Activated T-helper 9 cell treated with anti-CD3 and anti-CD28 coated beads, Interleukin-2, amount 50 U/mL, for 16 hours (primary cell): Measurements from ENCODE around the gene CYB5R3.
A peak's percentile ranks its signal among the peaks of the same experiment; 100 is the strongest.
"Not testable (repeated sequence)": the region's sequence is repeated elsewhere in the genome, so short reads cannot be mapped to it uniquely, and the experiment has no call there.

Experiments
- DNase-seq: peaks from one replicate; pipeline ENCODE4 v3.0.0-alpha.2; 2020; ENCODE audit warnings: low read depth

Gene CYB5R3

GRCh38 chr22:42623756-42624441 lies 25.3 kb downstream of the CYB5R3 start:
- DNase-seq: no peak

- no peak for DNase-seq
These were observed 25.9 kb downstream of the CYB5R3 start for GRCh38 chr22:42623301-42623751.

GRCh38 chr22:42622061-42622710 lies 27.0 kb downstream of the CYB5R3 start:
- DNase-seq: no peak

- DNase-seq: peak; percentile 33
These were observed 27.6 kb downstream of the CYB5R3 start for GRCh38 chr22:42621505-42622002.

- DNase-seq: no peak
These were observed 29.1 kb downstream of the CYB5R3 start for GRCh38 chr22:42620084-42620483.

- no peak for DNase-seq
These were observed 29.7 kb downstream of the CYB5R3 start for GRCh38 chr22:42619261-42620063.

- no peak for DNase-seq
These were observed 31.8 kb downstream of the CYB5R3 start for GRCh38 chr22:42617155-42617983.

- not testable (repeated sequence) for DNase-seq
These were observed 33.4 kb downstream of the CYB5R3 start for GRCh38 chr22:42615860-42616175.

- peak; percentile 81 for DNase-seq
These were observed 33.9 kb downstream of the CYB5R3 start for GRCh38 chr22:42615092-42615859.

GRCh38 chr22:42614312-42615091 lies 34.7 kb downstream of the CYB5R3 start, which contains the start of gene POLDIP3:
Gene POLDIP3, minus strand, starts transcription at chr22:42614883. Its CDS starts 26 bp downstream, at chr22:42614857.
- peak; percentile 98 for DNase-seq

- no peak for DNase-seq
These were observed 35.3 kb downstream of the CYB5R3 start for GRCh38 chr22:42613872-42614301.

- DNase-seq: no peak
These were observed 36.9 kb downstream of the CYB5R3 start for GRCh38 chr22:42612336-42612735.

GRCh38 chr22:42611051-42611450 lies 38.1 kb downstream of the CYB5R3 start:
- DNase-seq: no peak

GRCh38 chr22:42610186-42610585 lies 39.0 kb downstream of the CYB5R3 start:
- DNase-seq: no peak

- DNase-seq: no peak
These were observed 40.3 kb downstream of the CYB5R3 start for GRCh38 chr22:42608823-42609361.

- DNase-seq: no peak
These were observed 40.9 kb downstream of the CYB5R3 start for GRCh38 chr22:42608136-42608822.

GRCh38 chr22:42607641-42608040 lies 41.6 kb downstream of the CYB5R3 start:
- DNase-seq: not testable (repeated sequence)

- no peak for DNase-seq
These were observed 44.8 kb downstream of the CYB5R3 start for GRCh38 chr22:42604403-42604802.

GRCh38 chr22:42603427-42603826 lies 45.8 kb downstream of the CYB5R3 start:
- DNase-seq: no peak
